Stimulated activated CD8-positive, alpha-beta memory T cell treated with anti-CD3 and anti-CD28 coated beads, Interleukin-15, amount 100 ng/mL, for 4 hours (primary cell): ENCODE data around the gene NUP88.
"Not testable (repeated sequence)": the region's sequence is repeated elsewhere in the genome, so short reads cannot be mapped to it uniquely, and the experiment has no call there.

Experiments used
- DNase-seq, 2 donors: peaks; one replicate each; pipeline ENCODE4 v3.0.0-alpha.2; 2020; ENCODE audit warnings: low read depth in 2 of 2

The NUP88 gene

DNA sequence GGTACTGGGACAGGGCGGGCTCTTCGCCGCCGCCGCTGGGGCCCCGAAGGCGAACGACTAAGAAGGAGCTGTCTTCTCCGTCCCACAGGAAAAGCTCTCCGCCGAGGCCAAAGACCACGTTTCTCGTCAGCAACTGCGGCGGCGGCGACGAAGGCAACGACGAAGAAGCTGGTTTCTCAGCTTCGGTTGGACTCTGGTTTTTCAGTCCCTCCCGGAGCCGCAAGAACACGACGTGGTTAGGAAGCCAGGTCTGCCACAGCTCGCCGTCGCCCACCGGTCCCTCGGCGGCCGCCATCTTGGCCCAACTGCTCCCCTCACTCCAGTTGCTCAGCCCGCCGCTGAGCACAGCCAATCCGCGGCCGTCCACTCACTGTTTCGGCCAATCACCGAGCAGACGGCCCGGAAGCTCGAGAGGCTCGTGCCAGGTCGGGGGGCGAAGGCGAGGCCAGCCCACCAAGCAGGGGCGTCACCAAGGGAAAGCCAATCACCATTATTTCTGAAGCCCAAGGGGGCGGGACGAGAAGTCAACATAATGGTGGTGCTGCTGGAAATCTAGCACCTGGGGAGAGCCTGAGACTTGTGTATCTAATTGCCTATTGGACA is at the start of gene NUP88:
TSS of gene NUP88 (minus strand) at position 307 of the 603 bp plus-strand sequence. CDS start at position 295, 12 bp downstream.
- peak; percentile 92 to 96 for DNase-seq

GRCh38 chr17:5468075-5468473 is 48.6 kb upstream of the NUP88 start:
- DNase-seq, result no peak

DNA sequence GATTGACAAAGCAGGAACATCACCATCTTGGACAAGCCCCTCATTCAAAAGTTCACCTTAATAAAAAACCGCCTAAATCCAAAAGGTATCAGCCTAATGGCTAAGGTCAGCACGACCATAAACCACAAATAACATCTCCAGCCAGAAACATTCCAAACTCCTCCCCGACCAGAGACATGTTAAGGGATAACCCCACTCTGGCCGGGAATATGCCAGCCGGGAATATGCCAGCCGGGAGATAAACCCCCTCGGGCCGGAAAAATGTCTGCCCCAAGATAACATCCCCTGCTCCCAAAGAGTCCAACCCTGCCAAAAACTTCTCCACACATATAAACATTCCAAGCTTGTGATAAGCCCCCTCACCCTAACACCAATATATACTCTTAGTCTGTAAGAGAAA is 48.0 kb upstream of the NUP88 start:
- no peak for DNase-seq

DNA sequence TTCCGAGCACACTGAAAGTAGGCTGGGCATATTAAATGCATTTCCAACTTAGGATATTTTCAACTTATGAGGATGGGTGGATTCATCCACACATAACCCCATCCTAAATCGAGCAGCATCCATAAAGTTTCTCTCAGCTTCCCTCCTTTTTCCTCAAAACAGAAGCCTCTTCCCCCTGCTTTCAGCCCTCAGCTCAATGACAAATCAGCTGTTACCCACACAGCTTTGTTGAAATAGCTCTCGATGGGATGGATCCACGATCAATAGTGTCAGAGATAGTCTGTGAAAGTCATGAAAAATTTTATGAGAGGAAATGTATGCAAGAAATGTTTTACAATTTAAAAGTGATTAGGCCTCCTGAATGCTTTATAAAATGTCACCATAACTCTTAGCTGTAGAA is 46.8 kb upstream of the NUP88 start:
- DNase-seq, result no peak

- DNase-seq, result no peak
These were observed 45.5 kb upstream of the NUP88 start for GRCh38 chr17:5464717-5465507.

DNA sequence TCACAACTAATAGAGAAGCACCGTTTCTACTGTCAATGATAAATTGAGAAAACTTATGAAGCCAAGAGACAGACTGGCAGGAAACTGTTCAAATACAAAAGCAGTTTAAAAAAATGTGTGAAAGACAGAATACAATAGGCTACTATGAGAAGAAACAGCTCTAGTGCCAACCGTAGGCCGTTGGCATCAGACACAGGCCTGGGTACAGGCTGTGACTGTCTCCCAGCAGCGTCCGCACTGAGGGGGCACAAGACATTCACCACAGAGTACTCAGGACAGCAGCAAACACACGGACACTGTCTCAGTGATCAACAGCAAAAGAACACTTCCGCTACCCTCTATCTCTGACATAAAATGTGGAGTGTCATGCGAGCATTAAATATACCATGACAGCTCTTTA is 27.3 kb upstream of the NUP88 start:
- DNase-seq, result no peak

DNA sequence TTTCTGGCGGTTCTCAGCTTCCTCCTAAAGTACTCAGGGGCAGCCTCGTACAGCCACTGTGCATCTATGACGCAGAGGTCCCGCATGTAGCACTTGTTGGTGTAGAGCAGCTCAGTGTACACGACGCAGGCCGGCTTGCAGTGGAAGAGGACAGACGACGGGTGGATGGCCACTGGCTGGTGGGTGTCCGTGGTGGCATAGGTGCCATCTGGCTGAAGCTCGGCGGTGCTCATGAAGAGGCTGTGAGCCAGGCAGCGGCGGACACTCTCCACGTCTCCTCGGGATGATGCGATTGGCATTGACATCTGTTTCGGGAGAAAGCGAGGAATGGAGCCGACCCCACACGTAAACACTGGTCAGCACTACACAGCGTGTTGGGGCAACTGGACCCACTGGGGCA is 24.7 kb upstream of the NUP88 start:
- DNase-seq, result no peak

DNA sequence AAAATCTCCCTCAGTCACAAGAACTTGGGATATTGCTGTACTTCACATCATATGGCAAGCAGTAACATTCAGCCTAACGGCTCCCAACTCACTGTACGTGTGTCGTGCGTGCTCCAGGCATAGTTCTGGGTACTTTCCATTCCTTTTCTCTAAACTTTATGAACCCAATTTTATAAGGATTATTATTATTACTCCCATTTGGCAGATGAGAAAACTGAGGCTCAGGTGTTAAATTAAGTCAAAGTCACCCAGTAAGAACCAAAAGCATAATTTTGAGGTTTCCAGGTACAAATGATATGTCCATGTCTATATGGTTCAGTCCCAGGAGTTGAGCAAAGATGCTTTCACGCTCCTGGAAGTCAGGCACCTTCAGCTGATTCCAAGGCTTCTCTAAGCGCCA is 24.3 kb upstream of the NUP88 start:
- no peak for DNase-seq

GRCh38 chr17:5439446-5439764 is 19.9 kb upstream of the NUP88 start:
- no peak for DNase-seq

DNA sequence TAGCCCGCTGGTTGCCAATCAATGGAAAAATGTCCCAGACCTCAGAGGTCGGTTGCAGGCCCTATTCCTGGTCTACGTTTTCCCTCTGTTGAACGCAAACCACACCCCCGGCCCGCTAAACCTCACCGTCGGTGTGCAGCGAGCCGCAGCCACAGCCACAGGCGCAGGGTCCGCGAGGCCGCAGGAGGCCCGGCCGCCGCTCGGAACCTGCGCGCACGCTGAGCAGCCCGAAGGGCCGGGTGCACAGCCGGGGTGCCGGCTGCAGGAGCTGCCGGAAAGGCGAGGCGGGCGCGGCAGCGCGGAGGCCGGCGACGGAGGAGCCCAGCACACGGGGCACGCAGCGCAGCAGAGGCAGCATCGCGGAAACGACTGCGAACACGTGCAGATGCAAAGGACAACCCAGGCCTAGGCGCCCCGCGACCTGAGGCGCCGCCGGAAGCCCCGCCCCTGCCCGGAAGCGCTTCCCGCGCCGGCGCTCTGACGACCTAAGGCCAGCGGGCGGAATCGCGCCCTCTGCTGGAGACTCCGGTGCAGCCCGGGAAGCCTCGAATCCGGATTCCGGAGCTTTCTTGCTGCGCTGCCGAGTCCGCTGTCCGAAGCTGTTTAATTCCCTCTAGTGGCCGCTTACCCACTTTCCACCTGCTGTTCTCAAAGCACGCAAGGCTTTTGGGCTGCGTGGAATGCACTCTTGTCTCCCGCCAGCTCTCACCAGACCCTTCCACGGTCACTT is 19.4 kb upstream of the NUP88 start, which contains the start of gene C1QBP:
TSS of gene C1QBP (minus strand) at position 440 of the 730 bp plus-strand sequence. CDS start at position 358, 82 bp downstream.
- DNase-seq, result peak; percentile 77 to 79

DNA sequence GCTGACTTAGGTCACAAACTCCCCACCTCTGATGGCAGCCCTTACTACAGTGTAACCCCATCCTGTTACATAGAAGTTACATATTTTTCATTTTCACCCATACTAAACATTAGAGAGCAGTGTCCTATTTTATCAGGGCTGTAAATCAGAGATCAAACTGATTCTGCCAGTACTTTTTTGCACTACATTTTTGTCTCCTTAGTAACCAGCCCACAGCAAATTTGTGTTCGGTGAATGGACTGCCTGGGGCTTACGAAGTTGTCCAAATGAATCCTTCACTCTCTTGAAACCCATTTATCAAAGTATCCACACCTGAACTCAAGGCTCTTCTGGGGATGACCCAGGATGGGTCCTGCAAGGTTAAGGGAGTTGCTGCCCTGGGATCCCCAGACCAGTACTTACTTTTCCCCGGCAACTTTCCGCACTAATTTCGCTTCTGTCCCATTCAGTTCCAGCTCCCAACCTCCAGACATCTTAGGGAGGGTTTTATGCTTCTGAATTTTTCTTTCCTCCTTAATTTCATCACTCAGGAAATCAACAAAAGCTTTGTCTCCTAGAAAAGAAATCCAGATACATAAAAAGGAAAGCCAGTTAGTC is 18.4 kb upstream of the NUP88 start:
- no peak for DNase-seq

- not testable (repeated sequence) for DNase-seq
These were observed 16.4 kb upstream of the NUP88 start for GRCh38 chr17:5435781-5436315.

DNA sequence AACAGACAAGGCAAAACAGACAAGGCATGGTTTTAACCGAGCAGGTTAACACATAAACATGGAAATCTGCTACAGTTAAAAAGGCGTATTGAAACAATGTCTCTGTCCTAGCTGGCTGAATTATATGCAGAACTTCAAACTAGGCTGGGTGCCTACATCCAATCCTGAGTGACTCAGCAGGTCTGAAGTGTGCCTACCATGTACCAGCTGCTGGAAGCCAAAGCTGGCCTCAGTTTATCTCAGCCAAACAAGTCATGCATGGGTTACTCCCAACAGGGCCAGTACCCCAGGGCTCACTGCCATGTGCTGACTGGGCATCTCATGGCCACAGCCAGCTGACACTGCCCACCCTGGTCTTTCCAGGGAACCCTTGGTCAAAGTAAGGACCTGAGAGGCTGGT is 15.5 kb upstream of the NUP88 start:
- DNase-seq, result no peak

DNA sequence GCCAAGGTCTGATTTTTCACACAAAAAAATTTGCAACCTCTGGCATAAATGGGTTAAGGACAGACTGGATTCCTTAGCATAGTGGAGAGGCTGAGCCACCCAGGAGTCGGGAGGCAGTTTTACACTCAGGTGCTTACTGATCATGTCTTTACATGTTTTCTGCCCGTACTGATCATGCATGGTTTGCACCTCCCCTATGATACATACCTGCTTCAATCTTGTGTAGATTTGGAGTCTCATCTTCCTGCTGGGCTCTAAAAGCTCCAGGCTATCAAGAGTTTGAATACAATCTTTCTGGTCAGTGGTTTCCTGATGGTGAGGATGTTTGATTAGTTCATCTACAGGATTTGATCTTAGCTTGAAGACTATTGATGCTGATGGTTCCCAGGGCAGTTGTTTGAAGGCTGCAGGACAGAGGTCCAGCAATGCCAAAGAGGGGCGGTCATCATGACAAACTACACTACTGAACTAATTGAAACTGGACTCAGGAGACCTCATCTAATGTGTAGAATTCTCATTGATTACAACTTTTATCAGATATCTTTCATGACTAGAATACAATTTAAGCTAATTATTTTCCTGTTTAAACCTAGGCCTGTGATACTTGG is 12.6 kb upstream of the NUP88 start:
- DNase-seq, result no peak

GRCh38 chr17:5431234-5431633 is 11.8 kb upstream of the NUP88 start:
- DNase-seq, result not testable (repeated sequence)

DNA sequence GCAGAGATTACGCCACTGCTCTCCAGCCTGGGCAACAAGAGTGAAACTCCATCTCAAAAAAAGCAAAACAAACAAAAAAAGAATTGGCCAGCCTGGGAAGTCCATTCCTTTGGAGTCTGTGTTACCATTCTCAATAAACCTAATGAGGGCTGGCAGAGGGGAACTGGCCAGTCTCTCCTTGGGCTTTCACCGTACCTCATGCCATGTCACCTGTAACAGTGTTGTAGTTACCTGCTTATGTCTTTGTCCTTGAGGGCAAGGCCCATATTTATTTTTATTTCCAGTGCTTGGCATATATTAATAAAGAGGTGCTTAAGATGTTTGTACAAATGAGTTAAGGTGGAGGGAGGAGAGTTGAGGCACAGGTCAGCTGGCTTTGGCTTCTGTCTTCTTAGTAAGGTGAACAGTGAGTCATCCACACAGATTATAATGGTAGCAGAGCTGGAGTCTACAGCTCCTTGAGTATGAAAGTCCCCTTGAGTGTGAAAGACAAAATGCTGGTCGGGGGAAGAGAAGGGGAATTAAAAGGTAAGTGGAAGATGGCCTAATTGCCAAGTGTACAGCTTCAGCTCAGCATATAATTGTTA is 11.0 kb upstream of the NUP88 start:
- no peak for DNase-seq

GRCh38 chr17:5429191-5429887 is 9.9 kb upstream of the NUP88 start:
- no peak for DNase-seq

- DNase-seq, result no peak
These were observed 6.4 kb upstream of the NUP88 start for GRCh38 chr17:5425826-5426225.

DNA sequence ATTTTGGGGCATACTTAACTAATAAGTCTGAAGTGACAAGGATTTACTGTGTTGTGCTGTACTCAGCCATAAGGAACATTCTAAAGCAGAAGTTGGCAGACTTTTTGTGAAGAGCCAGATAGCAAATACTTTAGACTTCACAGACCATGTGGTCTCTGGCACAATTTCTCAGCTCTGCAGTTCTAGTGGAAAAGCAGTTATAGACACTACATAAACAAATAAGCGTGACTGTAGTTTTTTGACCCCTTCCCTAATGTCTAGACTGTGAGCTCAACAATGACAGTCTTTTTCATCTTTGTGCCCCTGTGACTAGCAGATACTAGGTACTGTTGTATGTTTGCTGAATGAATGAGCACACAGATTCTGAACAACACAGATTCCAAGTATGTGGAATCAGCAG is 5.4 kb upstream of the NUP88 start:
- no peak for DNase-seq

DNA sequence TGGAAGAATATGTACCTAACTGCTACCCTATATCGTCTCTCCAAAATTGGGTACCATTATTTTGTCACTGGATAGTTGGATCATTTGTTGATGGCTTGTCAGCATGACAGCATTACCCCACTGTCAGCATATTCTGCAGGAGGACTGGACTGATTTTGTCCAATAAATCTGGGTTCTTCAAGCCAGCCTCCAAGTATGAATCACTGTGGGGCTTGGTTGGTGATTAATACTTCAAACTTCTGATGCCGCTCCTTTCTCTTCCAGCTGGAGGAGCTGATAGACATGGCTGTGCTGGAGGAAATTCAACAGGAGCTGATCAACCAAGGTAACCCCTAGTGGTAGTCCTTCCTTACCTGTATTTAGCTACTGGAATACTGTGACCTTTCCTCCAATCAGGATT is 3.0 kb upstream of the NUP88 start:
- no peak for DNase-seq
